ENCODE results near the gene SERPINA5. TPM values are rescaled to one million over a fixed set of nuclear protein-coding genes. Genes with fewer than 3 reads are reported as not detected.

Gene SERPINA5
- total and polyA plus RNA-seq, 2 of the 13 experiments (the other 11 are each of a cell fraction or from before 2014, with no cell fraction given), result 449 to 498 TPM

DNA sequence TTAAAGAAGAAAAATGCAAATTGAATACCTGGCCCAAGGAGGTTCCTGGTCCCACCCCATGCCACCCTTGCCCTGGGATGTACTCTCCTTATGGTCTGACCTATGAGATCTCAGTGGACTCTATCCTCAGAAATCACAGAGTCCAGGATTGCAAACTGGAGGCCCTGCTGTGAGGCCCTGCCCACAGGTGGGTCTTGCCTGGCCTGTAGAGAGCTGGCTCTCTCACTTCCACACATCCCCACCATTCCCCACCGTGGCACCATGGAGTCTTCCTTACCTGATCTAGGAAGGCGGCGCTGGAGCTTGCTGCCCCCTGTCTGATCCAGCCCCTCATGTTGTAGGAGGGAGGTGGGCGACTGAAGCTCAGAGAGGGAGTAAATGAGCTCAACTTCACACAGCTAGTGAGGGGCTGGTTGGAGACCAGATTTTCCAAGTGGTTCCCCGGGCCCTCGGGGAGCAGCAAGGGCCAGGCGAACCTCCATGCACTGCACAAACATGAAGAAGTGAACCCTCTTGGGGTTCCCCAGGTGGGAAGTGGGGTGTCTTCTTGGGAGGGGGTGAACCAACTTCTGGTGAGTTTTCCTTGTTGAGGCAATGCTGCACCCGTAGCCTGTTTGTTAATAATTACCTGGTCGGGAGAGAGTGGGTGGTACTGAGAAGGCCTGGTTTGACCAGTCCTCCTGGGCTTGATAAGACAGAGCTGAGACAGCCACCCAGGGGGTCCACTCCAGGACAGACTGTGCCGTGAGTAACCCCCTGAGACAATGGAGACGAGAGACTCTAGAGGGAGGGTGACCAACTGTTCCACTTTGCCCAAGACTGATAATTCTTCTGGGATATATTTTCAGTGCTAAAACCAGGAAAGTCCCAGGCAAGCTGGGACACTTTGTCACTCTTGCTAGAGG, 20.2 kb upstream of the SERPINA5 start, which contains the start of gene SERPINA4 (continued):
- TF ChIP-seq RBFOX2 (IDR thresholded peaks at IDR 0.05; ENCODE audit: low read depth, low read length), result no peak
- TF ChIP-seq ZNF549 (CRISPR knock-in tag; IDR thresholded peaks at IDR 0.05), result no peak
- TF ChIP-seq CBX2 (IDR thresholded peaks at IDR 0.05; ENCODE audit: low read depth, low read length), result no peak
- no peak for TF ChIP-seq CBX2 (CRISPR knock-in tag; IDR thresholded peaks at IDR 0.05; ENCODE audit: low read depth)
- TF ChIP-seq ZFP62 (CRISPR knock-in tag; IDR thresholded peaks at IDR 0.05), result no peak
- TF ChIP-seq RFX1 (IDR thresholded peaks at IDR 0.05), result no peak
- 0 out of 2 replicates have a peak, but pooled peaks have one; percentile 62 for TF ChIP-seq SNAI1 (CRISPR knock-in tag; IDR thresholded peaks at IDR 0.05; ENCODE audit: borderline replicate concordance)
- TF ChIP-seq HNRNPLL (IDR thresholded peaks at IDR 0.05; ENCODE audit: low read depth, low read length, poor library complexity, severe bottlenecking), result no peak
- no peak for TF ChIP-seq ATRX (CRISPR knock-in tag; IDR thresholded peaks at IDR 0.05; ENCODE audit: borderline replicate concordance)
- TF ChIP-seq ZFP37 (CRISPR knock-in tag; IDR thresholded peaks at IDR 0.05; ENCODE audit: borderline replicate concordance), result no peak
- TF ChIP-seq RXRA (CRISPR knock-in tag; IDR thresholded peaks at IDR 0.05), result no peak
- no peak for TF ChIP-seq GZF1 (CRISPR knock-in tag; IDR thresholded peaks at IDR 0.05)
- TF ChIP-seq ZNF468 (CRISPR knock-in tag; IDR thresholded peaks at IDR 0.05), result no peak
- TF ChIP-seq POLR2G (IDR thresholded peaks at IDR 0.05; ENCODE audit: low read depth, low read length), result peak; percentile 63
- no peak for TF ChIP-seq JDP2 (CRISPR knock-in tag; IDR thresholded peaks at IDR 0.05; ENCODE audit: borderline replicate concordance)
- peak; percentile 95 for TF ChIP-seq ZMYM3 (CRISPR knock-in tag; IDR thresholded peaks at IDR 0.05)
